SJCRH30 (cell line): ENCODE measurements around the gene ISG15. TPM values are rescaled to one million over a fixed set of nuclear protein-coding genes. Genes with fewer than 3 reads are reported as not detected.

ENCODE experiments used
- DNase-seq, 2 experiments: peaks; one replicate each; pipeline ENCODE4 v3.0.0-alpha.2; 2015 to 2020
- H3K27ac ChIP-seq: fragments of 250-450 bp; sonication (Bioruptor Pico); 2 replicates; pipeline ENCODE4 v1.5.1; 2020; ENCODE audit warnings: mild to moderate bottlenecking, moderate library complexity
- H3K27me3 ChIP-seq: fragments of 250-450 bp; sonication (Bioruptor Pico); 2 replicates; pipeline ENCODE4 v1.5.1; 2020; ENCODE audit warnings: mild to moderate bottlenecking, moderate library complexity
- H3K36me3 ChIP-seq: fragments of 250-450 bp; sonication (Bioruptor Pico); 2 replicates; pipeline ENCODE4 v1.5.1; 2020; ENCODE audit warnings: mild to moderate bottlenecking, moderate library complexity
- H3K4me1 ChIP-seq: fragments of 250-450 bp; sonication (Bioruptor Pico); 2 replicates; pipeline ENCODE4 v1.5.1; 2020; ENCODE audit warnings: mild to moderate bottlenecking, moderate library complexity
- H3K4me3 ChIP-seq: fragments of 250-450 bp; sonication (Bioruptor Pico); 2 replicates; pipeline ENCODE4 v1.5.1; 2020; ENCODE audit warnings: mild to moderate bottlenecking, moderate library complexity
- H3K9me3 ChIP-seq: fragments of 250-450 bp; sonication (Bioruptor Pico); replicated peaks from 2 replicates; pipeline ENCODE4 v1.5.1; 2020; ENCODE audit warnings: mild to moderate bottlenecking, moderate library complexity
- total RNA-seq: library from RNA; depleted of rRNA; stranded (reverse); fragments of >200 nt; shearing (Covaris generic); gene quantifications from 2 replicates; pipeline ENCODE4 v1.2.3, GENCODE V29; 2014

Gene ISG15
- total RNA-seq, 1 experiment from 2014 or later = 5.1 TPM

DNA sequence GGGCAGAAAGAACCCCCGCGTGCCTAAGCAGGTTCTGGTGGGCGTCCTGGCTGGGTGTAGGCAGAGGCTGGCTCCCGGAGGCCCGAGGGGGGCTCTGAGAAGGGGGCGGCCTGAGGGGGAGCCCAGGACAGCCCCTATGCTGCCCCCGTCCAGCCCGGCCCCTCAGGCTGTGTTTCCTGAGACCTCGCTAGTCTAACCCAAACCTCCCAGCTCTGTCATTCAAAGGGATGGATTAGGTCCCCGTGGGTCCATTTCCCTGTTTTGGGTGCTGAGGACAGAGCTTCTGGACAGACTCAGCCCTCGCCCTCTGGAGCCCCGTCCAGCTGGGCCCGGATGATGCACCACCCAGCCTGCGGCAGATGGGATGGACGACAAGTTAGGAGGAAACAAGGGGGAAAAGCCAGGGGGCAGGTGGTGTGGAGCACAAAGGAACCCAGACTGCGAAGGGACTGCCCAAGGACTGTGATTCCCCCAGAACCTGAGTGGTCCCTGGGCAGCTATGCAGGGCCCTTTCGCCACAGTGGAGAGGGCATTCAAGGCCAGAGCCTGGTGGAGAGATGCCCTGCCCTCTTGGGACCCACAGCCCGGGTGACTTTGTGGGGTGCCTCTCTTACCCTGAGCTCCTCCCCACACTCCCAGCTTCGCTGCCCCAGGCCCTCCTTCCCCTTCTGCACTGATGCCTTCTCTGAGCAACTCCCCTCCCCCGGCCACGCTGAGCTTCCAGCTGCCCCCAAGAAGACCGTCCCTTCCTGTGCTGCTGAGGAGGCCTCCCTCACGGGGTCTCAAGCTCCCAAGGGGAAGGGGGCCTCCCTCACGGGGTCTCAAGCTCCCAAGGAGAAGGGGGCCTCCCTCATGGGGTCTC is 16.2 kb upstream of the ISG15 start:
- no peak overlapping the region for H3K4me3 ChIP-seq
- H3K36me3 ChIP-seq = no peaks in the 10 kb centered on the region
- H3K27ac ChIP-seq = no peak overlapping the region
- no peaks in the 10 kb centered on the region for H3K4me1 ChIP-seq
- no peaks in the 10 kb centered on the region for H3K27me3 ChIP-seq
- no peak for DNase-seq
- no peaks in the 10 kb centered on the region; the same call in 1 of the 2 replicates for H3K9me3 ChIP-seq

DNA sequence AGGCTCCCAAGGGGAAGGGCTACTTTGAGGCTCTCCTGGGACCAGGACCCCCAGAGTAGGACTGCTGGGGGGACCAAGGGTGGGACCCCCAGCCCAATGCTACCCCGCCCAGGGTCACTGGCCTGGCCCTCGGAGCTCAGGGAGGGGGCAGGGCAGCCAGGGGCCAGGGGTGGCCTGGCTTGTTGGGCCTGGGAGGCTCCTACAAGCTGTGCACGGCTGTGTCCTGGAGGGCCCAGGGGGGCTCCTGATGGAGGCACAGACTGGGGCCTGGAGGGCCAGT is 15.6 kb upstream of the ISG15 start:
- Histone ChIP-seq H3K9me3 (no peaks in the 10 kb centered on the region), H3K36me3 (no peaks in the 10 kb centered on the region), H3K4me1 (no peaks in the 10 kb centered on the region), H3K27me3 (no peaks in the 10 kb centered on the region), H3K4me3 (no peak overlapping the region), H3K27ac (no peak overlapping the region)
- no peak for DNase-seq

DNA sequence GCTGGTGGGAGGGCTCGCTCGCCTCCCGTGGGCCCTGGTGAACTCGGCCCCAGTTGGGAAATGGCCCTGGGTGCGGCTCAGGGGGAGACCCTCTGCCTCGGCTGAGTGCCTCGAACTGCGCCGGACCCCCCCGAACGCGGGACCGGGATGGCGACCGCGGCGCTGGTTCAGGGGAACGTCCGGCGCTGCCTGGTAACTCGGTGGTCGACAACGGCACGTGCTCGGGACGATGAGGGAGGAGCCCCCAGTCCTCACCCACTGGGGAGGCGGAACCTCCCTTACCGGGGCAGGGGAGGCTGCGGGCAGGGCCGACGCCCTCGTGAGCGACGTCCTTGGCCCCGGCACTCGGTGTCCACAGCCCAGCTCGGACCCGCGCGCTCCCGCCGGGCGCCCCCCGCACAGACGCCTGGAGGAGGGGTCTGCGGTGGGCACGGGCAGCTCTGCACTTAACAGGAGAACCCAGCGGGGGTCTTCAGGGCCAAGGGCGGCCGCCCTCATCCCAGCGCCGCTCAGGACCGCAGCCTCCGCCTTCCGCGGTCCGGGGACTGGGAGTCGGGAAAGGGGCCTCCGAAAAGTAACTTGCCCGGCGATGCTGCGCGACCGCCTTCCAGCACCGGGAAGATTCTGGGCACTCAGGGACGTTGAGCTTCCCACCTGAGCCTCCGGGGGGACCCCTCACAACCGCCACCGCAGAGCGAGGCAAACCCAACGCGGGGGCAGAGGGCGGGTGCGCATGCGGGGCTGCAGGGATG is 15.1 kb upstream of the ISG15 start:
- Histone ChIP-seq H3K4me1 (no peaks in the 10 kb centered on the region), H3K36me3 (no peaks in the 10 kb centered on the region), H3K4me3 (no peak overlapping the region), H3K9me3 (no peaks in the 10 kb centered on the region), H3K27ac (no peak overlapping the region), H3K27me3 (no peaks in the 10 kb centered on the region)
- no peak for DNase-seq

DNA sequence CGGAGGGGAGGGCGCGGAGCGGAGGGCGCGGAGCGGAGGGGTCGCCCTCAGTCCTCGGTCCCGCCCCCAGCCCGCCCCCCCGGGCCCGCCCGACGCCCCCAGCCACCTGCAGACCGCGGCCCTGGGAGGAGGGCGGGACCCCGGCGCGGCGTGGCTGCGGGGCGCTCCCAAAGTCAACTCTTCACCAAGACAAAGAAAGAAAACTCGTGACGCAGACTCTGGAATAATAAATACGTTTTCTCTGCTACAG is 14.6 kb upstream of the ISG15 start:
- peak overlapping the region; percentile 70 for H3K4me3 ChIP-seq
- no peaks in the 10 kb centered on the region for H3K27me3 ChIP-seq
- H3K27ac ChIP-seq = no peak overlapping the region
- no peaks in the 10 kb centered on the region for H3K9me3 ChIP-seq
- no peaks in the 10 kb centered on the region for H3K36me3 ChIP-seq
- DNase-seq = no peak
- no peaks in the 10 kb centered on the region for H3K4me1 ChIP-seq

DNA sequence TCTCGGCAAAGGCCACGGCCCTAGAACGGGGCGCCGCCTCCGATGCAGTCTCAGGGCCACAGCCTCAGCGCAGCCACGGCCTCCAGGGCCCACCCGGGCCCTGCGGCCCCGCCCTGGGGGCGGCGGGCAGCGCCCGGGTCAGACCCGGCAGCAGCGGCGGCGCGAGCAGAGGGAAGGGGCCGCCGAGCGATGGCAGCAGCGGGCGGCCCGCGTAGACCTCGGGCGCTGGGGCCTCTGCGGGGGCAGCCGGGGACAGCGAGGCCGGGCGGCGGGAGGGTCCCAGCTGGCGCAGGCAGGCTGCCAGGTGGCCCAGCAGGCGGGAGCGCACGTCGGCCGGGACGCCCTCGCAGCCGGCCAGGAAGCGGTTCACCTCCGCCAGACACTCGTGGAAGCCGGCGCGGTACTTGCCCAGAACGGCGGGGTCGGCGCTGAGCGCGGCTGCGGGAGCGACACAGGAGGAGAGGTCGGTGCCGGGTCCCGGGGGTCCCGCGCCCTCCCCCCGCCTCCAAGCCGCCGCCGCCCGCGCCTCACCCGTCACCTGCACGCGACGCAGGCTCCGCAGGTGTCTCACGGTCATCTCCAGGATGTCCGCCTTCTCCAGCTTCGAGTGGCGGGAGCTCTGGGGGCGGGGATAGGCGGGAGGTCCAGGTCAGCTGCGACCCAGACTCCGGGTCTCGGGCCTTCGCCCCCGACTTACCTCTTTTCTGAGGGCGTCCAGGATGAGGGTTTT is 14.1 kb upstream of the ISG15 start:
- peaks cover 4% of the 10 kb centered on the region for H3K4me1 ChIP-seq
- peak; percentile 60 to 69 for DNase-seq
- H3K9me3 ChIP-seq = no peaks in the 10 kb centered on the region
- peak overlapping the region; percentile 70 for H3K4me3 ChIP-seq
- no peaks in the 10 kb centered on the region for H3K36me3 ChIP-seq
- no peaks in the 10 kb centered on the region for H3K27me3 ChIP-seq
- peak overlapping the region; percentile 94 for H3K27ac ChIP-seq

DNA sequence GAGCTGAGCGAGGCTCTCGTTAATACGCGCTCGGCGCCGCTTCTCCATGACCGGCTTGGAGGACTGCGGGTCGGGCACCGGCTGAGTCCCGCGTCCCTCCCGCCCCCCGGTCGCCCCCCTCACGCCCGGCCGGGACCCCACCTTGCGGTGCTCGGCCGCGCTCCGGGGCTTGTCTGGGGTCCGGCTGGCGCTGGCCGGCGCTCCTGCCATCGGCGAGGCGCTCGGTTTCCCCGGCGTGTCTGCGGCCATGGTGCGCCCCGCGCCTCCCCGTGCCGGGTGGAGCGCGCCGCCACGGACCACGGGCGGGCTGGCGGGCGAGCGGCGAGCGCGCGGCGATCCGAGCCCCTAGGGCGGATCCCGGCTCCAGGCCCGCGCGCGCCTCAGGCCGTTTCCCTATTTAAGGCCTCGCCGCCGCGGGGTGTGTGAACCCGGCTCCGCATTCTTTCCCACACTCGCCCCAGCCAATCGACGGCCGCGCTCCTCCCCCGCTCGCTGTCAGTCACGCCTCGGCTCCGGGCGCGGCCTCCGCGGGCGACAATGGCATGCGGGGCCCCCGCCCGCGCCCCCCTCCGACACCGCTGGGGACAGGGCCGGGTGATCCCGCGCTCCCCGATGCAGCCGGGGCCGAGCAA is 13.5 kb upstream of the ISG15 start, which contains the start of gene HES4:
Gene HES4, minus strand, starts transcription at position 373 of the 632 bp plus-strand sequence. Its CDS starts 124 bp downstream, at position 249.
- DNase-seq = peak; percentile 95
- Histone ChIP-seq H3K36me3 (no peaks in the 10 kb centered on the region), H3K4me3 (peak within 1 kb of the TSS; percentile 70), H3K4me1 (peaks cover 10% of the 10 kb centered on the region), H3K27ac (peak within 1 kb of the TSS; percentile 94), H3K9me3 (no peaks in the 10 kb centered on the region), H3K27me3 (no peaks in the 10 kb centered on the region)

DNA sequence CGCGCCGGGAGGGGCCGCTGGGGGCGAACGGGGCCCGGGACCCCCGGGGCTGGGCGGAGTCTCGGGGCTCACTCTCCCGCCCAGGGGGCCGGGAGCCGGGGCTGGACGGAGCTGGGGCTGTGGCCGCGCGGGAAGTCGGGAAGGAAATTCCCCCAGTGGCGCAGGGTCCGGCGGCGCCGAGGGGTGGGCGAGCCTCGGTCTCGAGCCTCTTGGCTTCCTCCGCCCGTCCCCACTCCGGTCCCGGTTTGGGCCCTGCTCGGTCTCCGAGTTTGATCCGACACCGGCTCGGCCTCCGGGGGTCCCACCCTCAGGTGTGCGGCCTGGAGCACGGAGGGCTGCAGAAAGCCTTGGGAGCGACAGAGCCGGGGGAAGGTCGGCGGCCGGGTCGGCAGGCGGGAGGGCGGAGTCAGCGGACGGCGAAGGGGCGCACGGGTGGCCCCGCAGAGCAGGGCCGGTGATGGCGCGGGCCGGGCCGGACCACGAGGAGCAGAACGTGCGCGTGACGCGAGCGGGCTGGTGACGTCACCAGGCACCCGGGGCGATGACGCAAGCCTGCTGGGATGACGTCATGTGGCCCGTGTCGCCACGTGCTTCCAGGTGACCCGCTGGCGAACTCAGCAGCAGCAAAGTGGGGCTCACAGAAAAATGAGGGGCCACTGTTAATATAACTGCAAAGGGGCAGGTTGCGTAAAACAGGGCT is 12.8 kb upstream of the ISG15 start:
- Histone ChIP-seq H3K27me3 (no peaks in the 10 kb centered on the region), H3K4me1 (peaks cover 14% of the 10 kb centered on the region)

DNA sequence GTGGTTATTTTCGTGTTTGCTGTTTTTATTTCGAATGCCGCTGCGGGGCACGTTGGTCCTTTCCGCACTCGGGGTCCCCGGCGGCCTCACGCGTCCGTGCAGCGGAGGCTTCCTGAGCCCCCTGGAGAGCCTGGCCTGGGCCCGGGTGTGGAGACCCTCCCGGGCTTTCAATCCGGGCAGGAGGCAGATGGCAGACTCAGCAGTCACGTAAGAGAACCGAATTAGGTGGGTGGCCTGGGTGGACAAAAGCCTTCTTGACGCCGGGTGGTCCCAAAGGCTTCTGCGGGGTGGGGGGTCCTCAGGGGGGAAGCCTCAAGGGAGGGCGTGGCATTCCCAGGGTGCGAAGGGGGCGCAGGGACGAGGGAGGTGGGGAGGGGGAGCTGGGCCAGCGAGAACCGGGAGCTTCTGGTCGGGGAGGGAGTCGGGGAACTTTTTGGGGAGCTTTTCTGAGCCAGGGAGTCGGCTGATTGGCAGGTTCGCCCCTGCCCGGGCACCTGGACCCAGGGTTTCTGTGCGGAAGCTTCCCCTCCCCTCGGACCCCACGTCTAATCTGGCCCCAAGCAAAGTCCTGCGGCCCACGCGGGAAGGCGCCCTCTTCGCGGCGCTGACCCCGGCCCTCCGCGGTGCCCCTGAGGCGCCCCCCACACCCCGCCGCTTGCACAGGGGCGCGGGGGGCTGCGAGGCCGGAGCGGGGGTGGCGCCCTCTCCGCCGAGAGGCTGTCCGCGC is 12.1 kb upstream of the ISG15 start:
- H3K27ac ChIP-seq = peak overlapping the region; percentile 94
- H3K4me3 ChIP-seq = peak overlapping the region; percentile 70
- no peaks in the 10 kb centered on the region for H3K36me3 ChIP-seq
- no peaks in the 10 kb centered on the region for H3K27me3 ChIP-seq
- H3K9me3 ChIP-seq = no peaks in the 10 kb centered on the region
- peak; percentile 74 to 79 for DNase-seq
- H3K4me1 ChIP-seq = peaks cover 20% of the 10 kb centered on the region

More for the DNA sequence above, 12.8 kb upstream of the ISG15 start:
- Histone ChIP-seq H3K4me3 (peak overlapping the region; percentile 70), H3K36me3 (no peaks in the 10 kb centered on the region), H3K9me3 (no peaks in the 10 kb centered on the region), H3K27ac (peak overlapping the region; percentile 94)
- peak; percentile 89 to 90 for DNase-seq

DNA sequence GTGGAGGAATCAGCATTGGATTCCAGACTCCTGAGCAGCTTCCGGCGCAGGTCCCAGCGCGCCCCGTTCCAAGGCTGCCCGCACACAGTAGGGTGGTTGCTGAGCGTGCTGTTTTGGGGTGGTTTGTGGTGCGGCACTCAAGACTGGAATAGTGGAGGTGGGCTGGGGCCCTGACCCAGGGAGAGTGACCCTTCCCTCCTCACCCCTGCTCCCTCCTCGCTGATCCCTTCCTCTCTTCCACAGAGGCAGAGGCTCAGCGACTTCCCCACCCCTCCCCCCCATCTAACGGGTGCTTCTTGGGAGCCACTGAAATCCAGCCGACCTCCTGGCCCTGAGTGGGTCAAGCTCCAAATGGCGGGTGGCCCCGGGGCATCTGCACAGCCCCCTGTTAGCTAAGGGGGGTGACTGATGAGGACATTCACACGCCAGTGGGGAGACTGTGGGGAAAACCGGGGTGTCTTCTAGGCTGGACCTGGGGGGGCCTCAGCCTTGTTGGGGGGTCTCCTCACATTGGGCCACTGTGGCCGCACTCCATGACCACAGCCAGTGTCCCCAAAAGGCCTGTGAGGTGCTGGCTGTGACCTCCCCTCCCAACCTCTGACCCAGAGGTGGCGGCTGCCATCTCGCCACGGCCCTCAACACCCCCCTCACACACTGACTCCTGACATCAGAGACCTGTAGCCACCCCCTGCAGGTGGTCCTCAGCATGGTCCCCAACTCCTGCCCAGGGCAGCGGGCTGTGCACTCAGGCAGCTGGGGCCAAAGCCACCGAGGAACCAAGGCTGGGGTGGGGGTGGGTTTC is 9.5 kb upstream of the ISG15 start:
- Histone ChIP-seq H3K4me1 (peaks cover 24% of the 10 kb centered on the region), H3K4me3 (peak overlapping the region; percentile 27), H3K27ac (peak overlapping the region; percentile 93), H3K27me3 (no peaks in the 10 kb centered on the region), H3K36me3 (no peaks in the 10 kb centered on the region), H3K9me3 (no peaks in the 10 kb centered on the region)
- DNase-seq = no peak

DNA sequence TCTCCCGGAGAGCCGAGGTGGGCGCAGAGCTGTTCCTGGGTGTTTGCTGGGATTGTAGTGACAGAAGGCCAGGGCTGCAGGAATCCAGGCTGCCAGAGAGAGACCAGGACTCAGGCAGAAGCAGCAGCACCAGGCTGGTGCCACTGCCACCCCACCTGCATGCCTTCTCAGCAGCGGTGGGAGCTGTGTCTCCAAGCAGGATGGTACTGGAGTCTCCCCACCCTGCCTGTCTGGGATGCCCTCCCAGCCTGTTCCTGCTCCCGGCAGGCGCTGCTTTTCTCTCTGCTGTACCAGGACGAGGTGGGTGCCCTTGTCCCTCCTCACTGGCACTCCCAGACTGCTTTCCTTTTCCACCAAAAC is 8.9 kb upstream of the ISG15 start:
- DNase-seq = no peak
- Histone ChIP-seq H3K27me3 (no peaks in the 10 kb centered on the region), H3K4me3 (peak overlapping the region; percentile 27), H3K27ac (peak overlapping the region; percentile 93), H3K9me3 (no peaks in the 10 kb centered on the region), H3K4me1 (peaks cover 24% of the 10 kb centered on the region), H3K36me3 (no peaks in the 10 kb centered on the region)

DNA sequence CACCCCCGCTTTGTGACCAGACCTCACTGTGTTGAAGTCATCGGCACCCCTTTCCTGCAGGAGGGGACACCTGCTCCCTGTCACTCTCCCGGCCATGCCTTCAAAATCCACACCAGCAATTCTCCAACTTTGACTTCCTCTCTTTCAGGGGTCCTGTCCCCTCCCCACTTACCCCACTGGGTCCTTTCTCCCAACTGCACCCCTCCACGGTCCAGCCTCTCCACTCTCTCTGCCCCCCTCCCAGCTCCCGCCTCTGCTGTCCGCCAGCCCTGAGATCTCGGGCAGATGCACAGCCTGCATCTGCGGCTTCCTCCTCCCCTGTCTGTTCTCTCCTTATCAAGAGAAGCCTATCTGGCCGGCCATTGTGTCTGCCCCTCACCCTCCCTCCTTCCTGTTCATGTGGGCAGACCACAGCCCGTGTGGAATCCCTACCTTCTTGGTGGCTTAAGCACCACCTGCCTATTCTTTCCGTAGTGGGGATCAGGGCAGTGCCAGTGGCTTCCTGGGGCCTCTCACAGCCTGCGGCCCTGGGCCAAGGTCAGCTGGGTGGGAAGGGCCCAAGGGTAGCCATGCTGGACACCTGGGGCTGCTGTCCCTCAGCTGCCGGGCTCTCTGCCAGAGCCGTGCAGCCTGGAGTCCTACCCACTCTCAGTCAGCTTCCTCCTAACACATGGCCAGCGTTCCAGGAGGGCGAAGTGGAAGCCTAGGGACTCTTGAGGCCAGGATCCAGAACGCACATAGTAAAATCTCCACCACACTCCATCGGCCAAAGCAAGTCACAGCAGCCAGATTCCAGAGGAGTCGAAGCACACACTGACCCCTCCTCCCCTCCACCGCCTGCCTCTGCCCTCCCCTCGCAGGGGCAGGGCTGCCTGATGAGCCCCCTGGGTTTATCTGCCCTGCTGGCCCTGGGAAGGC is 8.3 kb upstream of the ISG15 start:
- peaks cover 24% of the 10 kb centered on the region for H3K4me1 ChIP-seq
- H3K36me3 ChIP-seq = no peaks in the 10 kb centered on the region
- H3K9me3 ChIP-seq = no peaks in the 10 kb centered on the region
- H3K27me3 ChIP-seq = no peaks in the 10 kb centered on the region
- H3K27ac ChIP-seq = peak overlapping the region; percentile 93
- H3K4me3 ChIP-seq = peak overlapping the region; percentile 27
- peak; percentile 88 to 93 for DNase-seq

DNA sequence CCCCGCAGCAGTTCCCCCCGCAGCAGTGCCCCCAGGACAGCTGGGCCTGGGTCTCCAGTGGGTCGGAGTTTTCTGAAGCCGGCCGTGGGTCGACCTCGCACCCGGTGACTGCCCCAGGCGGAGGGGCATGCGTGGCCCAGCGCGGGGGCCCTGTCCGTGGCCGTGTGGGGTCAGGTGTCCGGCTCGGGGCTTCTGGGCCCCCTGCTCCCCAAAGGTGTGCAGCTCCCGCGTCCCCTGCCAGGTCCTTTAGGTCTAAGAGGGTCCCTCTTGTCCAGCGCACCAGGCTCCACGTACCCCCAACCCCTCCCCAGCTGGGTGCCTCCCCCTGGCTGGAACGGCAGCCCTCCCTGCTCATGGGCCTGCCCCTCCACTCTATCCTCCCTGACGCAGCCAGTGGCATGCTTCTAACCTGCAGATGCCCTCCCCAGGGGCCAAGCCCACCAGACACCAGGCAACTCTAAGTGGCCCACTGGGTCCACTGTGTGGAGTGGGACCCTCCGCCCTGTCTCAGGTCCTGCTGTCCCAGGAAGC is 7.5 kb upstream of the ISG15 start:
- peaks cover 24% of the 10 kb centered on the region for H3K4me1 ChIP-seq
- no peaks in the 10 kb centered on the region for H3K36me3 ChIP-seq
- H3K4me3 ChIP-seq = peak overlapping the region; percentile 27; the same call in 1 of the 2 replicates
- H3K9me3 ChIP-seq = no peaks in the 10 kb centered on the region
- H3K27ac ChIP-seq = peak overlapping the region; percentile 93
- H3K27me3 ChIP-seq = no peaks in the 10 kb centered on the region
- no peak for DNase-seq
